HepG2 (cell line): ENCODE measurements around the gene RBM44. TPM values are rescaled to one million over a fixed set of nuclear protein-coding genes. Genes with fewer than 3 reads are reported as not detected.

Experiments
- ATAC-seq: fragments of 200-7000 bp; cut with Tn5 transposase; 3 replicates; pipeline ENCODE4 v1.9.1; 2020; ENCODE audit warnings: mild to moderate bottlenecking, moderate library complexity
- BruUV-seq: library from RNA; stranded (reverse); fragments of 400-500 nt; replicated peaks from 2 replicates; lab custom pipeline; 2021; lab: Mats Ljungman, UMichigan
- CTCF ChIA-PET: fragments of 300-600 bp; formaldehyde crosslinking; extraction: SDS; loops from one replicate; lab custom pipeline; 2021; ENCODE audit warnings: low total read pairs, inconsistent platforms, low intra/inter-chr PET ratio; lab: Yijun Ruan, JAX
- POLR2A ChIA-PET: fragments of 350-600 bp; sonication (Branson Sonifier 250); formaldehyde crosslinking; loops from one replicate; lab custom pipeline; 2020; ENCODE audit warnings: antibody characterized with exemption, inconsistent platforms; lab: Yijun Ruan, JAX
- DNase-seq: peaks from one replicate; pipeline ENCODE4 v3.0.0-alpha.2; 2015; ENCODE audit warnings: low spot score
- FAIRE-seq: peaks from 3 replicates; lab custom pipeline; 2011; peaks lifted over from hg19 to GRCh38; lab: Jason Lieb, UNC
- H2AFZ ChIP-seq: one replicate; pipeline ENCODE4 v1.6.1; 2011; ENCODE audit warnings: low read length, inconsistent platforms
- H3K27ac ChIP-seq: fragments of 300-600 bp; 3 replicates; pipeline ENCODE4 v1.8.0; 2011; ENCODE audit warnings: mixed run types, mild to moderate bottlenecking, mixed read lengths, low read length, inconsistent platforms; ENCODE audit not compliant: insufficient read depth; ENCODE audit errors: extremely low read length
- H3K27me3 ChIP-seq, 2 experiments: fragments of 200-600 bp in 1 of 2; 2 replicates in 1 of 2; 3 replicates in 1 of 2; pipeline versions ENCODE4 v1.6.0 to v1.8.0; 2011; ENCODE audit warnings: low read length in 2 of 2, mild to moderate bottlenecking in 2 of 2, moderate library complexity in 2 of 2, inconsistent platforms in 1 of 2; ENCODE audit not compliant: insufficient read depth in 2 of 2, control insufficient read depth in 1 of 2
- H3K36me3 ChIP-seq, 2 experiments: fragments of 200-600 bp in 1 of 2; replicated peaks in 1 of 2; 2 replicates in 1 of 2; 3 replicates in 1 of 2; pipeline versions ENCODE4 v1.5.1 to v1.8.0; 2011; ENCODE audit warnings: low read length in 2 of 2, inconsistent platforms in 1 of 2; ENCODE audit not compliant: insufficient read depth in 2 of 2, control insufficient read depth in 1 of 2
- H3K4me1 ChIP-seq: 2 replicates; pipeline ENCODE4 v1.5.1; 2012; ENCODE audit warnings: low read length, inconsistent platforms; ENCODE audit not compliant: insufficient read depth
- H3K4me2 ChIP-seq: 2 replicates; pipeline ENCODE4 v1.6.0; 2011; ENCODE audit warnings: low read depth, low read length, inconsistent platforms
- H3K4me3 ChIP-seq, 3 experiments: fragments of 200-600 bp in 1 of 3; sonication (generic), shearing (Covaris generic) in 1 of 3; replicated peaks in 1 of 3; 2 replicates each; pipeline ENCODE4 v1.5.1; 2011 to 2016; ENCODE audit warnings: low read length in 3 of 3, inconsistent platforms in 2 of 3, low read depth in 2 of 3, mild to moderate bottlenecking in 2 of 3, control low read depth in 1 of 3, mixed read lengths in 1 of 3; ENCODE audit not compliant: insufficient read depth in 1 of 3
- H3K79me2 ChIP-seq: one replicate; pipeline ENCODE4 v1.6.1; 2011; ENCODE audit warnings: low read length, inconsistent platforms; ENCODE audit not compliant: insufficient read depth
- H3K9ac ChIP-seq: 2 replicates; pipeline ENCODE4 v1.6.0; 2011; ENCODE audit warnings: mild to moderate bottlenecking, low read depth, low read length, inconsistent platforms; ENCODE audit not compliant: insufficient read depth
- H3K9me3 ChIP-seq: 2 replicates; pipeline ENCODE4 v1.5.1; 2012; ENCODE audit warnings: mild to moderate bottlenecking, low read length
- H4K20me1 ChIP-seq: 2 replicates; pipeline ENCODE4 v1.6.0; 2011; ENCODE audit warnings: inconsistent platforms, mild to moderate bottlenecking, low read length, moderate library complexity; ENCODE audit not compliant: insufficient read depth
- KDM2A ChIP-seq: sonication (generic); formaldehyde crosslinking; IDR thresholded peaks from 2 replicates; pipeline ENCODE4 v1.4.0; 2020; ENCODE audit warnings: low read depth, missing genetic modification reagents, borderline replicate concordance
- PPARG ChIP-seq: conservative IDR thresholded peaks from 2 replicates; pipeline ENCODE4 v1.6.1; 2016; ENCODE audit warnings: missing biosample characterization, missing genetic modification reagents
- ZNF501 ChIP-seq: sonication (generic); formaldehyde crosslinking; IDR thresholded peaks from 2 replicates; pipeline ENCODE4 v1.5.1; 2020; ENCODE audit warnings: mild to moderate bottlenecking, moderate library complexity, missing genetic modification reagents
- ZNF709 ChIP-seq: sonication (generic); formaldehyde crosslinking; IDR thresholded peaks from 2 replicates; pipeline ENCODE4 v1.5.0; 2020; ENCODE audit warnings: mild to moderate bottlenecking, missing genetic modification reagents
- WGBS: methylation state at CpG from one replicate; pipeline ENCODE4 v1.1.6; 2017; ENCODE audit warnings: low lambda C conversion rate; 5-methylcytosine and 5-hydroxymethylcytosine counted together
- in situ Hi-C: cut with HindIII; loops from 2 replicates; pipeline ENCODE4 v1.10.0; 2017; ENCODE audit warnings: low pct_unique_long_range_greater_than_20kb; ENCODE audit not compliant: extremely low pct_ligation_motif_present
- intact Hi-C: fragments of 100-400 bp; cut with micrococcal nuclease; formaldehyde crosslinking; loops from one replicate; pipeline ENCODE4 v1.10.0; 2022; ENCODE audit not compliant: unreplicated experiment
- polyA plus RNA-seq, 8 experiments: library from polyadenylated mRNA; depleted of rRNA in 3 of 8; stranded (reverse) in 7 of 8; unstranded in 1 of 8; fragments of >200 nt; fragmentation: Illumina TruSeq in 4 of 8; extraction: Trizol in 4 of 8; gene quantifications; 2 replicates each; pipeline versions ENCODE4 v1.2.1 to v1.2.3, GENCODE V29; 2011 to 2016; ENCODE audit warnings: low read depth in 4 of 8, missing spikeins in 1 of 8, mixed read lengths in 1 of 8; ENCODE audit not compliant: insufficient read depth in 1 of 8
- total RNA-seq, 5 experiments: library from RNA; depleted of rRNA; stranded (reverse); fragments of >200 nt; fragmentation: Illumina TruSeq; extraction: Trizol; gene quantifications; 2 replicates each; pipeline ENCODE4 v1.2.3, GENCODE V29; 2016; ENCODE audit warnings: low read depth in 1 of 5
- TF ChIP-seq, protein P1 (sequence below): sonication (generic); formaldehyde crosslinking; IDR thresholded peaks from 2 replicates; pipeline ENCODE4 v1.4.0; 2020; ENCODE audit warnings: missing genetic modification reagents

The RBM44 gene
- total and polyA plus RNA-seq, 2 of the 13 experiments (the other 11 are each of a cell fraction or from before 2014, with no cell fraction given), result 0.13 to 0.50 TPM

DNA sequence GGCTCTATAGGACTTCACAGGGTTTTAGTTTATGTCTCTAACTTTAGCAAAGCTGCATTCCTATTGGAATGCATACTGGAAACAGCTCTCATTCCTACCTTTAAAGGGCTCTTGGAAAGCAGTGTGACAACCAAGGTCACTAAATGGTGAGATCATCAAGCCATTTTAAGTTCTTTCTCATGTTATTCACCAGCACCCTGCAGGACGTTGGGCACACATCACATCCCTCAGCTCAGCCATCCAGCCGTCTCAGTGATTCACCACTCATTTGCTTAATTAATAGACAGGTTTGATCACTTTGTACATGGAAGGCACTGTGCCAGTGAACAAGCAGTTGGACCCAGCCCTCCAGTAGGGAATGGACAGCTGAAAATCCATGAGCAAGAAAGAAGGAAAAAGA lies 32.2 kb upstream of the RBM44 start:
- in situ Hi-C loops (no loop called here), intact Hi-C loops (no loop called here)
- Histone ChIP-seq H3K79me2 (no peaks in the 10 kb centered on the region), H2AFZ (no peak overlapping the region), H3K4me3 (no peak overlapping the region), H3K9me3 (no peaks in the 10 kb centered on the region), H3K9ac (no peak overlapping the region), H3K4me1 (no peaks in the 10 kb centered on the region), H4K20me1 (no peaks in the 10 kb centered on the region), H3K4me2 (no peak overlapping the region), H3K27ac (no peak overlapping the region), H3K36me3 (peaks cover 14 to 27% of the 10 kb centered on the region in 2 experiments; a peak in 4 of 5 replicates), H3K27me3 (no peaks in the 10 kb centered on the region)
- CTCF ChIA-PET, result no interaction called here
- ATAC-seq (no peak), FAIRE-seq (no peak), DNase-seq (no peak)
- 98% methylated on average over 2 of the region's 2 CpGs for WGBS
- TF ChIP-seq KDM2A (CRISPR knock-in tag) (no peak), ZNF709 (CRISPR knock-in tag) (no peak), PPARG (CRISPR knock-in tag) (no peak), ZNF501 (CRISPR knock-in tag) (no peak)
- TF ChIP-seq, protein P1, sequence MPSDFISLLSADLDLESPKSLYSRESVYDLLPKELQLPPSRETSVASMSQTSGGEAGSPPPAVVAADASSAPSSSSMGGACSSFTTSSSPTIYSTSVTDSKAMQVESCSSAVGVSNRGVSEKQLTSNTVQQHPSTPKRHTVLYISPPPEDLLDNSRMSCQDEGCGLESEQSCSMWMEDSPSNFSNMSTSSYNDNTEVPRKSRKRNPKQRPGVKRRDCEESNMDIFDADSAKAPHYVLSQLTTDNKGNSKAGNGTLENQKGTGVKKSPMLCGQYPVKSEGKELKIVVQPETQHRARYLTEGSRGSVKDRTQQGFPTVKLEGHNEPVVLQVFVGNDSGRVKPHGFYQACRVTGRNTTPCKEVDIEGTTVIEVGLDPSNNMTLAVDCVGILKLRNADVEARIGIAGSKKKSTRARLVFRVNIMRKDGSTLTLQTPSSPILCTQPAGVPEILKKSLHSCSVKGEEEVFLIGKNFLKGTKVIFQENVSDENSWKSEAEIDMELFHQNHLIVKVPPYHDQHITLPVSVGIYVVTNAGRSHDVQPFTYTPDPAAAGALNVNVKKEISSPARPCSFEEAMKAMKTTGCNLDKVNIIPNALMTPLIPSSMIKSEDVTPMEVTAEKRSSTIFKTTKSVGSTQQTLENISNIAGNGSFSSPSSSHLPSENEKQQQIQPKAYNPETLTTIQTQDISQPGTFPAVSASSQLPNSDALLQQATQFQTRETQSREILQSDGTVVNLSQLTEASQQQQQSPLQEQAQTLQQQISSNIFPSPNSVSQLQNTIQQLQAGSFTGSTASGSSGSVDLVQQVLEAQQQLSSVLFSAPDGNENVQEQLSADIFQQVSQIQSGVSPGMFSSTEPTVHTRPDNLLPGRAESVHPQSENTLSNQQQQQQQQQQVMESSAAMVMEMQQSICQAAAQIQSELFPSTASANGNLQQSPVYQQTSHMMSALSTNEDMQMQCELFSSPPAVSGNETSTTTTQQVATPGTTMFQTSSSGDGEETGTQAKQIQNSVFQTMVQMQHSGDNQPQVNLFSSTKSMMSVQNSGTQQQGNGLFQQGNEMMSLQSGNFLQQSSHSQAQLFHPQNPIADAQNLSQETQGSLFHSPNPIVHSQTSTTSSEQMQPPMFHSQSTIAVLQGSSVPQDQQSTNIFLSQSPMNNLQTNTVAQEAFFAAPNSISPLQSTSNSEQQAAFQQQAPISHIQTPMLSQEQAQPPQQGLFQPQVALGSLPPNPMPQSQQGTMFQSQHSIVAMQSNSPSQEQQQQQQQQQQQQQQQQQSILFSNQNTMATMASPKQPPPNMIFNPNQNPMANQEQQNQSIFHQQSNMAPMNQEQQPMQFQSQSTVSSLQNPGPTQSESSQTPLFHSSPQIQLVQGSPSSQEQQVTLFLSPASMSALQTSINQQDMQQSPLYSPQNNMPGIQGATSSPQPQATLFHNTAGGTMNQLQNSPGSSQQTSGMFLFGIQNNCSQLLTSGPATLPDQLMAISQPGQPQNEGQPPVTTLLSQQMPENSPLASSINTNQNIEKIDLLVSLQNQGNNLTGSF (CRISPR knock-in tag), result no peak
- POLR2A ChIA-PET, result no interaction called here
- no TSS peak for BruUV-seq
